HepG2 (cell line): Measurements from ENCODE around the gene C1orf226. TPM values are rescaled to one million over a fixed set of nuclear protein-coding genes. Genes with fewer than 3 reads are reported as not detected.

Experiments
- ATAC-seq: fragments of 200-7000 bp; cut with Tn5 transposase; 3 replicates; pipeline ENCODE4 v1.9.1; 2020; ENCODE audit warnings: mild to moderate bottlenecking, moderate library complexity
- BruUV-seq: library from RNA; stranded (reverse); fragments of 400-500 nt; replicated peaks from 2 replicates; lab custom pipeline; 2021; lab: Mats Ljungman, UMichigan
- CTCF ChIA-PET: fragments of 300-600 bp; formaldehyde crosslinking; extraction: SDS; loops from one replicate; lab custom pipeline; 2021; ENCODE audit warnings: low total read pairs, inconsistent platforms, low intra/inter-chr PET ratio; lab: Yijun Ruan, JAX
- POLR2A ChIA-PET: fragments of 350-600 bp; sonication (Branson Sonifier 250); formaldehyde crosslinking; loops from one replicate; lab custom pipeline; 2020; ENCODE audit warnings: antibody characterized with exemption, inconsistent platforms; lab: Yijun Ruan, JAX
- DNase-seq: peaks from one replicate; pipeline ENCODE4 v3.0.0-alpha.2; 2015; ENCODE audit warnings: low spot score
- FAIRE-seq: peaks from 3 replicates; lab custom pipeline; 2011; peaks lifted over from hg19 to GRCh38; lab: Jason Lieb, UNC
- H2AFZ ChIP-seq: one replicate; pipeline ENCODE4 v1.6.1; 2011; ENCODE audit warnings: low read length, inconsistent platforms
- H3K27ac ChIP-seq: fragments of 300-600 bp; 3 replicates; pipeline ENCODE4 v1.8.0; 2011; ENCODE audit warnings: mixed run types, mild to moderate bottlenecking, mixed read lengths, low read length, inconsistent platforms; ENCODE audit not compliant: insufficient read depth; ENCODE audit errors: extremely low read length
- H3K27me3 ChIP-seq, 2 experiments: fragments of 200-600 bp in 1 of 2; 2 replicates in 1 of 2; 3 replicates in 1 of 2; pipeline versions ENCODE4 v1.6.0 to v1.8.0; 2011; ENCODE audit warnings: low read length in 2 of 2, mild to moderate bottlenecking in 2 of 2, moderate library complexity in 2 of 2, inconsistent platforms in 1 of 2; ENCODE audit not compliant: insufficient read depth in 2 of 2, control insufficient read depth in 1 of 2
- H3K36me3 ChIP-seq, 2 experiments: fragments of 200-600 bp in 1 of 2; replicated peaks in 1 of 2; 2 replicates in 1 of 2; 3 replicates in 1 of 2; pipeline versions ENCODE4 v1.5.1 to v1.8.0; 2011; ENCODE audit warnings: low read length in 2 of 2, inconsistent platforms in 1 of 2; ENCODE audit not compliant: insufficient read depth in 2 of 2, control insufficient read depth in 1 of 2
- H3K4me1 ChIP-seq: 2 replicates; pipeline ENCODE4 v1.5.1; 2012; ENCODE audit warnings: low read length, inconsistent platforms; ENCODE audit not compliant: insufficient read depth
- H3K4me2 ChIP-seq: 2 replicates; pipeline ENCODE4 v1.6.0; 2011; ENCODE audit warnings: low read depth, low read length, inconsistent platforms
- H3K4me3 ChIP-seq, 3 experiments: fragments of 200-600 bp in 1 of 3; sonication (generic), shearing (Covaris generic) in 1 of 3; replicated peaks in 1 of 3; 2 replicates each; pipeline ENCODE4 v1.5.1; 2011 to 2016; ENCODE audit warnings: low read length in 3 of 3, inconsistent platforms in 2 of 3, low read depth in 2 of 3, mild to moderate bottlenecking in 2 of 3, control low read depth in 1 of 3, mixed read lengths in 1 of 3; ENCODE audit not compliant: insufficient read depth in 1 of 3
- H3K79me2 ChIP-seq: one replicate; pipeline ENCODE4 v1.6.1; 2011; ENCODE audit warnings: low read length, inconsistent platforms; ENCODE audit not compliant: insufficient read depth
- H3K9ac ChIP-seq: 2 replicates; pipeline ENCODE4 v1.6.0; 2011; ENCODE audit warnings: mild to moderate bottlenecking, low read depth, low read length, inconsistent platforms; ENCODE audit not compliant: insufficient read depth
- H3K9me3 ChIP-seq: 2 replicates; pipeline ENCODE4 v1.5.1; 2012; ENCODE audit warnings: mild to moderate bottlenecking, low read length
- H4K20me1 ChIP-seq: 2 replicates; pipeline ENCODE4 v1.6.0; 2011; ENCODE audit warnings: inconsistent platforms, mild to moderate bottlenecking, low read length, moderate library complexity; ENCODE audit not compliant: insufficient read depth
- HNRNPLL ChIP-seq: fragments of 200-400 bp; formaldehyde crosslinking; IDR thresholded peaks from 2 replicates; pipeline ENCODE4 v1.6.1; 2017; ENCODE audit warnings: mild to moderate bottlenecking, low read depth, low read length; ENCODE audit not compliant: poor library complexity, severe bottlenecking
- RBFOX2 ChIP-seq: fragments of 200-400 bp; formaldehyde crosslinking; IDR thresholded peaks from 2 replicates; pipeline ENCODE4 v1.6.1; 2017; ENCODE audit warnings: low read depth, mild to moderate bottlenecking, low read length
- RFX1 ChIP-seq: fragments of 450-650 bp; IDR thresholded peaks from 2 replicates; pipeline ENCODE4 v1.6.1; 2017
- SOX6 ChIP-seq, 2 experiments: fragments of 450-650 bp in 1 of 2; sonication (generic) in 1 of 2; formaldehyde crosslinking in 1 of 2; IDR thresholded peaks; 2 replicates each; pipeline versions ENCODE4 v1.4.0 to v1.6.1; 2017 to 2020; ENCODE audit warnings: antibody characterized with exemption in 1 of 2, mild to moderate bottlenecking in 1 of 2, missing genetic modification reagents in 1 of 2
- ZNF431 ChIP-seq: sonication (generic); formaldehyde crosslinking; IDR thresholded peaks from 2 replicates; pipeline ENCODE4 v1.9.0; 2022; ENCODE audit warnings: missing genetic modification reagents, low read depth, mild to moderate bottlenecking, borderline replicate concordance
- ZNF672 ChIP-seq: sonication (generic); formaldehyde crosslinking; IDR thresholded peaks from 2 replicates; pipeline ENCODE4 v1.8.1; 2022; ENCODE audit warnings: missing genetic modification reagents
- ZNF879 ChIP-seq: sonication (generic); formaldehyde crosslinking; IDR thresholded peaks from 2 replicates; pipeline ENCODE4 v1.8.1; 2023; ENCODE audit warnings: missing genetic modification reagents
- WGBS: methylation state at CpG from one replicate; pipeline ENCODE4 v1.1.6; 2017; ENCODE audit warnings: low lambda C conversion rate; 5-methylcytosine and 5-hydroxymethylcytosine counted together
- in situ Hi-C: cut with HindIII; loops from 2 replicates; pipeline ENCODE4 v1.10.0; 2017; ENCODE audit warnings: low pct_unique_long_range_greater_than_20kb; ENCODE audit not compliant: extremely low pct_ligation_motif_present
- intact Hi-C: fragments of 100-400 bp; cut with micrococcal nuclease; formaldehyde crosslinking; loops from one replicate; pipeline ENCODE4 v1.10.0; 2022; ENCODE audit not compliant: unreplicated experiment
- polyA plus RNA-seq, 8 experiments: library from polyadenylated mRNA; depleted of rRNA in 3 of 8; stranded (reverse) in 7 of 8; unstranded in 1 of 8; fragments of >200 nt; fragmentation: Illumina TruSeq in 4 of 8; extraction: Trizol in 4 of 8; gene quantifications; 2 replicates each; pipeline versions ENCODE4 v1.2.1 to v1.2.3, GENCODE V29; 2011 to 2016; ENCODE audit warnings: low read depth in 4 of 8, missing spikeins in 1 of 8, mixed read lengths in 1 of 8; ENCODE audit not compliant: insufficient read depth in 1 of 8
- total RNA-seq, 5 experiments: library from RNA; depleted of rRNA; stranded (reverse); fragments of >200 nt; fragmentation: Illumina TruSeq; extraction: Trizol; gene quantifications; 2 replicates each; pipeline ENCODE4 v1.2.3, GENCODE V29; 2016; ENCODE audit warnings: low read depth in 1 of 5
- TF ChIP-seq, protein P1 (sequence below): sonication (generic); formaldehyde crosslinking; IDR thresholded peaks from 2 replicates; pipeline ENCODE4 v1.5.1; 2020; ENCODE audit warnings: missing genetic modification reagents, mild to moderate bottlenecking, borderline replicate concordance
- TF ChIP-seq, protein P2 (sequence below): sonication (generic); formaldehyde crosslinking; conservative IDR thresholded peaks from 2 replicates; pipeline ENCODE4 v1.4.0; 2020; ENCODE audit warnings: missing genetic modification reagents

C1orf226 gene
- total and polyA plus RNA-seq, 2 of the 13 experiments (the other 11 are each of a cell fraction or from before 2014, with no cell fraction given) = 4.7 to 4.9 TPM

DNA sequence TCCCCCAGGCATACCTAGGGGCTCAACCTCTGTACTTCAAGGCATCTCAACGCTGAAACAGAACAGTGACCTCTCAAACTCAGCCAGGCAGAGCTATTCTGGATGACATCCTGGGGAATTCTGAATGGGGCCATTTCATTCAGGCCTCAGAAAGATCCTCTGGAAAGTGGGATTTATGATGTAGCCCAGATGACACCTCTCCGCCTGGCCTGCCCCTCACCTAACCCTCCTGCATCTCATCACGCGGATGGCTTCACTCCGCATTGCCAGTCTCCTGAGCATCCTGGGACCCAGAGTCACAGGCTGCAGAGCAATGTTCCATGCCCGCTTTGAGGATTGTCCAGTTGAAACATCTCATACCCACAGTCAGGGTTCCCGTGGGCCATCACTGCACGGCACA lies 6.1 kb upstream of the C1orf226 start:
- Histone ChIP-seq H4K20me1 (no peaks in the 10 kb centered on the region), H3K4me2 (no peak overlapping the region), H3K4me3 (no peak overlapping the region), H3K27me3 (no peaks in the 10 kb centered on the region), H3K36me3 (peaks cover 0 to 1% of the 10 kb centered on the region in 2 experiments; a peak in 1 of 5 replicates), H3K9me3 (no peaks in the 10 kb centered on the region), H3K79me2 (no peaks in the 10 kb centered on the region), H3K4me1 (peaks cover 10% of the 10 kb centered on the region), H3K9ac (no peak overlapping the region), H3K27ac (no peak overlapping the region), H2AFZ (no peak overlapping the region)
- FAIRE-seq (no peak), ATAC-seq (no peak), DNase-seq (no peak)
- BruUV-seq = no TSS peak
- TF ChIP-seq ZNF431 (CRISPR knock-in tag) = no peak
- TF ChIP-seq ZNF672 (CRISPR knock-in tag) = no peak
- no peak for TF ChIP-seq RFX1
- ChIA-PET POLR2A (no interaction called here), CTCF (no interaction called here)
- intact Hi-C loops = no loop called here
- 86% methylated on average over 7 of the region's 8 CpGs for WGBS
- in situ Hi-C loops = no loop called here

- ATAC-seq (no peak), DNase-seq (no peak), FAIRE-seq (no peak)
- Histone ChIP-seq H3K4me3 (no peak within 1 kb of the TSS), H2AFZ (no peak within 1 kb of the TSS), H3K9ac (no peak within 1 kb of the TSS), H4K20me1 (no peaks in the 10 kb centered on the region), H3K4me2 (no peak within 1 kb of the TSS), H3K4me1 (peaks cover 10% of the 10 kb centered on the region), H3K79me2 (no peaks in the 10 kb centered on the region), H3K9me3 (no peaks in the 10 kb centered on the region), H3K36me3 (0 out of 5 replicates have a peak, but pooled peaks cover 0 to 1% of the 10 kb centered on the region in 2 experiments), H3K27ac (no peak within 1 kb of the TSS), H3K27me3 (no peaks in the 10 kb centered on the region)
- BruUV-seq = no TSS peak
- POLR2A ChIA-PET = no interaction called here
- TF ChIP-seq, protein P1, sequence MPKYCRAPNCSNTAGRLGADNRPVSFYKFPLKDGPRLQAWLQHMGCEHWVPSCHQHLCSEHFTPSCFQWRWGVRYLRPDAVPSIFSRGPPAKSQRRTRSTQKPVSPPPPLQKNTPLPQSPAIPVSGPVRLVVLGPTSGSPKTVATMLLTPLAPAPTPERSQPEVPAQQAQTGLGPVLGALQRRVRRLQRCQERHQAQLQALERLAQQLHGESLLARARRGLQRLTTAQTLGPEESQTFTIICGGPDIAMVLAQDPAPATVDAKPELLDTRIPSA = no peak
- TF ChIP-seq, protein P2, sequence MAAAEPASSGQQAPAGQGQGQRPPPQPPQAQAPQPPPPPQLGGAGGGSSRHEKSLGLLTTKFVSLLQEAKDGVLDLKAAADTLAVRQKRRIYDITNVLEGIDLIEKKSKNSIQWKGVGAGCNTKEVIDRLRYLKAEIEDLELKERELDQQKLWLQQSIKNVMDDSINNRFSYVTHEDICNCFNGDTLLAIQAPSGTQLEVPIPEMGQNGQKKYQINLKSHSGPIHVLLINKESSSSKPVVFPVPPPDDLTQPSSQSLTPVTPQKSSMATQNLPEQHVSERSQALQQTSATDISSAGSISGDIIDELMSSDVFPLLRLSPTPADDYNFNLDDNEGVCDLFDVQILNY (CRISPR knock-in tag) = no peak
- TF ChIP-seq RBFOX2 (no peak), SOX6 (IDR thresholded peaks at IDR 0.05) (no peak), SOX6 (CRISPR knock-in tag; IDR thresholded peaks at IDR 0.05) (no peak), HNRNPLL (no peak), ZNF879 (CRISPR knock-in tag) (no peak)
- in situ Hi-C loops = no loop called here
- intact Hi-C loops = no loop called here
- CTCF ChIA-PET = no interaction called here
- WGBS = 94% methylated on average over 5 of the region's 5 CpGs
These were observed 4.8 kb upstream of the C1orf226 start, which contains the start of gene SPATA46 for GRCh38 chr1:162376691-162377090. Gene SPATA46, minus strand, starts transcription at chr1:162376854. Its CDS starts 64 bp downstream, at chr1:162376790.
